Measurements from ENCODE around the gene GNAL. TPM values are rescaled to one million over a fixed set of nuclear protein-coding genes. Genes with fewer than 3 reads are reported as not detected.

GNAL gene
- polyA plus RNA-seq, 1 experiment: 0.21 TPM

DNA sequence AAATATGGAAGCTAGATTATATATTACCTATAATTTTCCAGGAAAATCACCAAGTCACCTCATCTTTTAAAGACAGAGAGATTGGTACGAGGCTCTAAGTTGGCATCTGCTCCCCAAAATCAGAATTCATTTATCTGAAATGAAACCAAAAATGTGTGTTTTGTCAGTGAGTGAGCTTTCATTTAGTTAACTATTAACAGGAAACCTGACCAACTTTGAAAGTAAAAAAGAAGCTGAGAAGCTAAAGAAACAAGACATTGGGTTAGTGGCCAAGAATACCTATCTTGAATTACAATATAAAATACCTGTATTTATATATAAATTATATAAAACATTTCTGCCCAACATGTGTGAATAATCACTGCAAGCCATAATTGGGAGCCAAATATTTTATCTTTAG lies 217.1 kb downstream of the GNAL start:
- TF ChIP-seq, protein P1, sequence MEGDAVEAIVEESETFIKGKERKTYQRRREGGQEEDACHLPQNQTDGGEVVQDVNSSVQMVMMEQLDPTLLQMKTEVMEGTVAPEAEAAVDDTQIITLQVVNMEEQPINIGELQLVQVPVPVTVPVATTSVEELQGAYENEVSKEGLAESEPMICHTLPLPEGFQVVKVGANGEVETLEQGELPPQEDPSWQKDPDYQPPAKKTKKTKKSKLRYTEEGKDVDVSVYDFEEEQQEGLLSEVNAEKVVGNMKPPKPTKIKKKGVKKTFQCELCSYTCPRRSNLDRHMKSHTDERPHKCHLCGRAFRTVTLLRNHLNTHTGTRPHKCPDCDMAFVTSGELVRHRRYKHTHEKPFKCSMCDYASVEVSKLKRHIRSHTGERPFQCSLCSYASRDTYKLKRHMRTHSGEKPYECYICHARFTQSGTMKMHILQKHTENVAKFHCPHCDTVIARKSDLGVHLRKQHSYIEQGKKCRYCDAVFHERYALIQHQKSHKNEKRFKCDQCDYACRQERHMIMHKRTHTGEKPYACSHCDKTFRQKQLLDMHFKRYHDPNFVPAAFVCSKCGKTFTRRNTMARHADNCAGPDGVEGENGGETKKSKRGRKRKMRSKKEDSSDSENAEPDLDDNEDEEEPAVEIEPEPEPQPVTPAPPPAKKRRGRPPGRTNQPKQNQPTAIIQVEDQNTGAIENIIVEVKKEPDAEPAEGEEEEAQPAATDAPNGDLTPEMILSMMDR (IDR thresholded peaks at IDR 0.05; ENCODE audit: insufficient read depth, low read depth, low read length): no peak
- POLR2A ChIA-PET: no interaction called here

GRCh38 chr18:11906926-11907874 lies 218.1 kb downstream of the GNAL start:
- CTCF ChIA-PET: interaction anchor here (1.8 kb wide), 1 partner anchor 88 kb away, joined by 8 read pairs; no protein-coding TSS in a partner anchor
- Histone ChIP-seq H3K27me3 (ENCODE audit: control insufficient read depth, insufficient read depth, low read length) (no peaks in the 10 kb centered on the region), H3K4me3 (ENCODE audit: low read depth, low read length) (peak overlapping the region; percentile 81), H3K36me3 (ENCODE audit: control insufficient read depth, insufficient read depth, low read length) (peaks cover 4% of the 10 kb centered on the region)
- DNase-seq (ENCODE audit: low read depth): no peak
- TF ChIP-seq, protein P1 (IDR thresholded peaks at IDR 0.05; ENCODE audit: insufficient read depth, low read depth, low read length): no peak
- POLR2A ChIA-PET: no interaction called here

More for the DNA sequence above, 217.1 kb downstream of the GNAL start:
- DNase-seq (ENCODE audit: low read depth): no peak
- no peak overlapping the region for H3K4me3 ChIP-seq (ENCODE audit: low read depth, low read length)
- H3K27me3 ChIP-seq (ENCODE audit: control insufficient read depth, insufficient read depth, low read length): no peaks in the 10 kb centered on the region
- peaks cover 5% of the 10 kb centered on the region for H3K36me3 ChIP-seq (ENCODE audit: control insufficient read depth, insufficient read depth, low read length)
- CTCF ChIA-PET: interaction anchor here (1.8 kb wide), 1 partner anchor 89 kb away, joined by 8 read pairs; no protein-coding TSS in a partner anchor

- CTCF ChIA-PET: interaction anchor here (0.6 to 1.3 kb wide), 2 partner anchors 8 to 87 kb away, joined by 3 to 4 read pairs; no protein-coding TSS in a partner anchor
- TF ChIP-seq, protein P1 (IDR thresholded peaks at IDR 0.05; ENCODE audit: insufficient read depth, low read depth, low read length): no peak
Measured at GRCh38 chr18:11908182-11909060, 219.4 kb downstream of the GNAL start, which contains the start of gene MPPE1. TSS of gene MPPE1 (minus strand) at chr18:11908317. CDS start at chr18:11897264, 11,053 bp downstream.

DNA sequence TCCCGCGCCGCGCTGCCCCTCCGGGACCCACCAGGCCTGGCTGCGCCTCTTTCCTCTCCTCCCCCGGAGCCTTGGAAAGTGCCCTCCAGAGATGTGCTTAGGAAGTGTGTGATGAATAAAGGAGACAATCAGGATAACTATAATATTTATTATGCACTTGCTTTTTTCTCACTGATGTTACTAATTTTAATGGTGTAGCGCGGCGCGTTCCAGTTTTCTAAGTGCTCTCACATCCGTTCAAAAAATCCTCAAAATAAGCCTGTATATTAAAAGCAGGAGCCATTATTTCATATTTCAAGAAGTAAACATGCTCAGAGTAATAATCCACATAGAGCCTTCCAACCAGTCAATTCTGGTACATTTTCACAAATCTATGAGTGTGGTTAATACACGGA lies 220.0 kb downstream of the GNAL start:
- ChIA-PET CTCF (interaction anchor here (1.3 kb wide), 1 partner anchor 86 kb away, joined by 3 read pairs; no protein-coding TSS in a partner anchor), POLR2A (no interaction called here)
- Histone ChIP-seq H3K27me3 (ENCODE audit: control insufficient read depth, insufficient read depth, low read length) (no peaks in the 10 kb centered on the region), H3K4me3 (ENCODE audit: low read depth, low read length) (peak overlapping the region; percentile 81), H3K36me3 (ENCODE audit: control insufficient read depth, insufficient read depth, low read length) (peaks cover 4% of the 10 kb centered on the region)
- DNase-seq (ENCODE audit: low read depth): no peak
- TF ChIP-seq, protein P1 (IDR thresholded peaks at IDR 0.05; ENCODE audit: insufficient read depth, low read depth, low read length): no peak

More at GRCh38 chr18:11908182-11909060, 219.4 kb downstream of the GNAL start, which contains the start of gene MPPE1:
- no peaks in the 10 kb centered on the region for H3K27me3 ChIP-seq (ENCODE audit: control insufficient read depth, insufficient read depth, low read length)
- POLR2A ChIA-PET: no interaction called here
- peaks cover 4% of the 10 kb centered on the region for H3K36me3 ChIP-seq (ENCODE audit: control insufficient read depth, insufficient read depth, low read length)
- H3K4me3 ChIP-seq (ENCODE audit: low read depth, low read length): peak within 1 kb of the TSS; percentile 81
- peak; percentile 26 for DNase-seq (ENCODE audit: low read depth)
